Smooth muscle cell (in vitro differentiated cells): ENCODE data around the gene NLRC4. TPM values are rescaled to one million over a fixed set of nuclear protein-coding genes. Genes with fewer than 3 reads are reported as not detected.

Experiments
- DNase-seq: peaks from one replicate; lab custom pipeline; 2025; ENCODE audit not compliant: unreplicated experiment; lab: John Stamatoyannopoulos, UW
- H2AFZ ChIP-seq: fragments of 200-600 bp; sonication (generic); 2 replicates; pipeline ENCODE4 v1.6.0; 2016; ENCODE audit warnings: antibody characterized with exemption, low read depth, mild to moderate bottlenecking
- H3F3A ChIP-seq: fragments of 200-600 bp; sonication (generic); 2 replicates; pipeline ENCODE4 v1.6.0; 2017; ENCODE audit warnings: antibody characterized with exemption, low read depth
- H3K27ac ChIP-seq: fragments of 200-600 bp; sonication (generic); 2 replicates; pipeline ENCODE4 v1.5.1; 2016; ENCODE audit warnings: low read depth, mild to moderate bottlenecking
- H3K27me3 ChIP-seq: fragments of 200-600 bp; sonication (generic); 2 replicates; pipeline ENCODE4 v1.6.1; 2016; ENCODE audit warnings: low read depth, mild to moderate bottlenecking
- H3K36me3 ChIP-seq: fragments of 200-600 bp; sonication (generic); 2 replicates; pipeline ENCODE4 v1.5.1; 2016; ENCODE audit warnings: low read depth
- H3K4me1 ChIP-seq: fragments of 200-600 bp; sonication (generic); 2 replicates; pipeline ENCODE4 v1.5.1; 2016; ENCODE audit warnings: low read depth
- H3K4me2 ChIP-seq: fragments of 200-600 bp; sonication (generic); 2 replicates; pipeline ENCODE4 v1.6.0; 2016; ENCODE audit warnings: mild to moderate bottlenecking
- H3K4me3 ChIP-seq: fragments of 200-600 bp; sonication (generic); 2 replicates; pipeline ENCODE4 v1.5.1; 2016; ENCODE audit warnings: mild to moderate bottlenecking
- H3K79me2 ChIP-seq: fragments of 200-600 bp; sonication (generic); 2 replicates; pipeline ENCODE4 v1.6.0; 2016; ENCODE audit warnings: low read depth, mild to moderate bottlenecking
- H3K9ac ChIP-seq: fragments of 200-600 bp; sonication (generic); 2 replicates; pipeline ENCODE4 v1.6.0; 2016; ENCODE audit warnings: low read depth
- H3K9me3 ChIP-seq: fragments of 200-600 bp; sonication (generic); replicated peaks from 2 replicates; pipeline ENCODE4 v1.5.1; 2016; ENCODE audit warnings: low read depth
- H4K20me1 ChIP-seq: fragments of 200-600 bp; sonication (generic); 2 replicates; pipeline ENCODE4 v1.6.0; 2016; ENCODE audit warnings: low read depth
- CTCF ChIP-seq: fragments of 200-600 bp; sonication (generic); IDR thresholded peaks from 2 replicates; pipeline ENCODE4 v1.5.1; 2017; ENCODE audit warnings: borderline replicate concordance, mild to moderate bottlenecking, antibody characterized with exemption; ENCODE audit not compliant: insufficient read depth, poor library complexity, severe bottlenecking
- WGBS: methylation state at CpG from one replicate; pipeline ENCODE4 v1.1.7; 2016; ENCODE audit warnings: low lambda C conversion rate; 5-methylcytosine and 5-hydroxymethylcytosine counted together
- polyA plus RNA-seq: library from polyadenylated mRNA; unstranded; fragments of >200 nt; fragmentation: Nextera tagmentation; extraction: Ambion mirVana; gene quantifications from 2 replicates; pipeline ENCODE4 v1.2.1, GENCODE V29; 2016
- total RNA-seq: library from RNA; depleted of rRNA; stranded (reverse); fragments of >200 nt; gene quantifications from 2 replicates; pipeline ENCODE4 v1.2.3, GENCODE V29; 2014

Gene NLRC4
- total and polyA plus RNA-seq, 2 experiments from 2014 or later, result 0.16 TPM; not detected in 1

- H3K9me3 ChIP-seq, result no peaks in the 10 kb centered on the region
- no peak overlapping the region for H3K4me2 ChIP-seq
- no peak overlapping the region for H2AFZ ChIP-seq
- H4K20me1 ChIP-seq, result no peaks in the 10 kb centered on the region
- DNase-seq, result no peak
- peaks cover 13% of the 10 kb centered on the region for H3K27me3 ChIP-seq
- TF ChIP-seq CTCF, result no peak
- H3K4me1 ChIP-seq, result peaks cover 6% of the 10 kb centered on the region
- WGBS, result 84% methylated on average over 2 of the region's 2 CpGs
- no peak overlapping the region for H3K9ac ChIP-seq
- H3K4me3 ChIP-seq, result no peak overlapping the region
- no peaks in the 10 kb centered on the region for H3K36me3 ChIP-seq
- H3K79me2 ChIP-seq, result peaks cover 16% of the 10 kb centered on the region
- H3F3A ChIP-seq, result no peaks in the 10 kb centered on the region
- H3K27ac ChIP-seq, result no peak overlapping the region
These were observed 9.6 kb upstream of the NLRC4 start for GRCh38 chr2:32274289-32274688.

GRCh38 chr2:32272279-32272678 is 7.6 kb upstream of the NLRC4 start:
- Histone ChIP-seq H2AFZ (no peak overlapping the region), H3K4me1 (peaks cover under 1% of the 10 kb centered on the region), H4K20me1 (no peaks in the 10 kb centered on the region), H3K27ac (no peak overlapping the region), H3K4me2 (no peak overlapping the region), H3K27me3 (peaks cover 13% of the 10 kb centered on the region), H3K79me2 (no peaks in the 10 kb centered on the region), H3K9ac (no peak overlapping the region), H3K4me3 (no peak overlapping the region), H3K9me3 (no peaks in the 10 kb centered on the region), H3K36me3 (no peaks in the 10 kb centered on the region), H3F3A (no peaks in the 10 kb centered on the region)
- 39% methylated on average over 3 of the region's 3 CpGs for WGBS
- no peak for TF ChIP-seq CTCF
- no peak for DNase-seq

GRCh38 chr2:32271063-32271462 is 6.4 kb upstream of the NLRC4 start:
- H3F3A ChIP-seq, result no peaks in the 10 kb centered on the region
- 51% methylated on average over 2 of the region's 2 CpGs for WGBS
- H3K9ac ChIP-seq, result no peak overlapping the region
- no peaks in the 10 kb centered on the region for H4K20me1 ChIP-seq
- H3K4me1 ChIP-seq, result no peaks in the 10 kb centered on the region
- peaks cover 13% of the 10 kb centered on the region for H3K27me3 ChIP-seq
- no peak for TF ChIP-seq CTCF
- DNase-seq, result no peak
- H3K27ac ChIP-seq, result no peak overlapping the region
- no peak overlapping the region for H2AFZ ChIP-seq
- no peak overlapping the region for H3K4me3 ChIP-seq
- H3K4me2 ChIP-seq, result no peak overlapping the region
- no peaks in the 10 kb centered on the region for H3K9me3 ChIP-seq
- no peaks in the 10 kb centered on the region for H3K79me2 ChIP-seq
- H3K36me3 ChIP-seq, result no peaks in the 10 kb centered on the region

GRCh38 chr2:32262105-32262504 is 2.6 kb downstream of the NLRC4 start:
- H3K27me3 ChIP-seq, result no peaks in the 10 kb centered on the region
- H2AFZ ChIP-seq, result no peak overlapping the region
- no peak overlapping the region for H3K4me3 ChIP-seq
- DNase-seq, result no peak
- no peaks in the 10 kb centered on the region for H3F3A ChIP-seq
- no peak for TF ChIP-seq CTCF
- no peaks in the 10 kb centered on the region for H3K36me3 ChIP-seq
- H3K4me2 ChIP-seq, result no peak overlapping the region
- WGBS, result 97% methylated on average over 3 of the region's 3 CpGs
- no peaks in the 10 kb centered on the region for H3K79me2 ChIP-seq
- no peaks in the 10 kb centered on the region for H3K4me1 ChIP-seq
- no peaks in the 10 kb centered on the region for H4K20me1 ChIP-seq
- H3K27ac ChIP-seq, result no peak overlapping the region
- no peak overlapping the region for H3K9ac ChIP-seq
- H3K9me3 ChIP-seq, result no peaks in the 10 kb centered on the region
